ENCODE data around the gene SEMA4A. TPM values are rescaled to one million over a fixed set of nuclear protein-coding genes. Genes with fewer than 3 reads are reported as not detected.

Gene SEMA4A
- total and polyA plus RNA-seq, 3 donors from 2014 or later: 4.8 to 8.0 (median 7.7) TPM

DNA sequence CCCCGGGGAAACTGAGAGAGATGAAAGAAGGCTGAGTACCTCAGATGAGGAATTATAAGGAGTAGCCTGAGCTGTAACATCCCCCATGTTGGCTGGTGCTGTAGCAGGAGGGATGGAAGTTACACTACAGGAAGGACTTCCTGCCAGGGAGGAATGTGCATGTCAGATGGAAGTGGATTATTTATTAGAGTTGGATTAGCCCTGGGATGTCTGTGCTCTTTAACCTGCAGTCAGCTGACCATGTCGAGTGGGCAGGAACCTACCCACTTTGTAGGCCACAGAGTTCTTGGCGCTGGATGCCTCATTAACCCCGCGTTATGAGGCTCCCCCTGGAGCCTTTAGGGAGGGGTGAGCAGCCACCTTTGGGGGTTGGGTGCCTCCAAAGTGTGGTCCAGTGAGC, 757 bp upstream of the SEMA4A start:
- Histone ChIP-seq H3K4me1 (no peaks in the 10 kb centered on the region), H3K27ac (no peak overlapping the region), H3K4me3 (no peak overlapping the region), H3K9me3 (no peaks in the 10 kb centered on the region), H3K36me3 (ENCODE audit: low read depth, missing control alignments) (no peaks in the 10 kb centered on the region), H3K27me3 (no peaks in the 10 kb centered on the region)
- TF ChIP-seq, protein P1, sequence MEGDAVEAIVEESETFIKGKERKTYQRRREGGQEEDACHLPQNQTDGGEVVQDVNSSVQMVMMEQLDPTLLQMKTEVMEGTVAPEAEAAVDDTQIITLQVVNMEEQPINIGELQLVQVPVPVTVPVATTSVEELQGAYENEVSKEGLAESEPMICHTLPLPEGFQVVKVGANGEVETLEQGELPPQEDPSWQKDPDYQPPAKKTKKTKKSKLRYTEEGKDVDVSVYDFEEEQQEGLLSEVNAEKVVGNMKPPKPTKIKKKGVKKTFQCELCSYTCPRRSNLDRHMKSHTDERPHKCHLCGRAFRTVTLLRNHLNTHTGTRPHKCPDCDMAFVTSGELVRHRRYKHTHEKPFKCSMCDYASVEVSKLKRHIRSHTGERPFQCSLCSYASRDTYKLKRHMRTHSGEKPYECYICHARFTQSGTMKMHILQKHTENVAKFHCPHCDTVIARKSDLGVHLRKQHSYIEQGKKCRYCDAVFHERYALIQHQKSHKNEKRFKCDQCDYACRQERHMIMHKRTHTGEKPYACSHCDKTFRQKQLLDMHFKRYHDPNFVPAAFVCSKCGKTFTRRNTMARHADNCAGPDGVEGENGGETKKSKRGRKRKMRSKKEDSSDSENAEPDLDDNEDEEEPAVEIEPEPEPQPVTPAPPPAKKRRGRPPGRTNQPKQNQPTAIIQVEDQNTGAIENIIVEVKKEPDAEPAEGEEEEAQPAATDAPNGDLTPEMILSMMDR (IDR thresholded peaks at IDR 0.05): no peak
- TF ChIP-seq POLR2A (IDR thresholded peaks at IDR 0.05): no peak
- DNase-seq: no peak
- 55 to 58% methylated on average over 5 of the region's 5 CpGs for WGBS, 2 donors
- intact Hi-C loops (cut with DNase I; ENCODE audit: low total_unique reads): no loop called here

DNA sequence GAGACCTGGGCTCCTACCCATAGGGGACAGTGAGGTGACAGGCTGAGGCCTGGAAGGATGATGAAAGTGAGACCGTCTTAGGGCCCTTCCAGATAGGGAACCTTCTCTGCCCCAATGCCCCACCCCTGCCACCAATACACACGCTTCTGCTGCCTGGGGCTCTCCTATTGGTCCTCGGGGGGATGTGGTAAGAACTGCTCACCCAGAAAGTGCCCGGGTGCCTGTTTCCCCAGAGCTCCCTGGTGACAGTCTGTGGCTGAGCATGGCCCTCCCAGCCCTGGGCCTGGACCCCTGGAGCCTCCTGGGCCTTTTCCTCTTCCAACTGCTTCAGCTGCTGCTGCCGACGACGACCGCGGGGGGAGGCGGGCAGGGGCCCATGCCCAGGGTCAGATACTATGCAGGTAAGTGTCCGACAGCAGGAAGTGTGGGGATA, 948 bp downstream of the SEMA4A start:
- no peak for DNase-seq

DNA sequence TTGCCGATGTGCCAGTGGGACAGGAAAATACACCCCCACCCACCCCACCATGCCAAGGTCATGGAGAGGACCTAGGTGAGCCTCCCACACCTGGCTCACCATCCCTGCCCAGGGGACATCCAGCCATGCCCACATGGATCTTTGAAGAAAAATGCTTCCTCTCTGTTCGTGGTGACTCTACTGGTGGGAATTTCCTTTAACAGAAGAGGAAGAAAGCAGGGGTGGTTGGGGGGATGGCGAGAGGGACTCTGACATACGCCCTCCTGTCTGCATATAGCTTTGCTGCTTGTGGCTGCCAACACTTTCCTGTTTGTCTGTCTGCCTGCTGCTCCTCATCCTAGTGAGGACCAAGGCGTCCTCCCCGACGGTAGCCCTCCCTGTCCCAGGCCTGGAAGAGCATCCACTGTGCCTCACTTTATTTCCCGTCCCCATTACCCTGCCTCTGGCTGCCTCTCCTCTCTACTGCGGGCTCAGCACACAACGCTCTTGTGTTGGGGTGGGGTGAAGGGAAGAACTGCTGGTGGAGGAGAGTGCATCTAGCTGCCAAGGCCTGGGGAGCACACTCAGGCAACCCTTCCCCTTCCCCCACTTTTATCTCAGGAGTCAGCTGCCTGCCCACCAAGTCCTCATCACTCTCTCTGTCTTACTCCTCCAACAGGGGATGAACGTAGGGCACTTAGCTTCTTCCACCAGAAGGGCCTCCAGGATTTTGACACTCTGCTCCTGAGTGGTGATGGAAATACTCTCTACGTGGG, 2.5 kb downstream of the SEMA4A start:
- intact Hi-C loops (cut with DNase I; ENCODE audit: low total_unique reads): no loop called here
- Histone ChIP-seq H3K27ac (no peak overlapping the region), H3K9me3 (no peaks in the 10 kb centered on the region), H3K4me1 (peaks cover 7% of the 10 kb centered on the region), H3K4me3 (no peak overlapping the region), H3K36me3 (ENCODE audit: low read depth, missing control alignments) (no peaks in the 10 kb centered on the region), H3K27me3 (no peaks in the 10 kb centered on the region)
- DNase-seq: no peak
- WGBS, 2 donors: 63 to 76% methylated on average over 12 of the region's 12 CpGs
- no peak for TF ChIP-seq POLR2A (IDR thresholded peaks at IDR 0.05)
- TF ChIP-seq, protein P1 (IDR thresholded peaks at IDR 0.05): no peak

More for the DNA sequence above, 948 bp downstream of the SEMA4A start:
- no peak overlapping the region for H3K4me3 ChIP-seq
- TF ChIP-seq, protein P1 (IDR thresholded peaks at IDR 0.05): no peak
- no peak for TF ChIP-seq POLR2A (IDR thresholded peaks at IDR 0.05)
- H3K27me3 ChIP-seq: no peaks in the 10 kb centered on the region
- H3K4me1 ChIP-seq: no peaks in the 10 kb centered on the region
- no peaks in the 10 kb centered on the region for H3K36me3 ChIP-seq (ENCODE audit: low read depth, missing control alignments)
- H3K27ac ChIP-seq: no peak overlapping the region
- WGBS, 2 donors: 91 to 100% methylated on average over 3 to 11 of the region's 11 CpGs
- no peaks in the 10 kb centered on the region for H3K9me3 ChIP-seq
- intact Hi-C loops (cut with DNase I; ENCODE audit: low total_unique reads): no loop called here

DNA sequence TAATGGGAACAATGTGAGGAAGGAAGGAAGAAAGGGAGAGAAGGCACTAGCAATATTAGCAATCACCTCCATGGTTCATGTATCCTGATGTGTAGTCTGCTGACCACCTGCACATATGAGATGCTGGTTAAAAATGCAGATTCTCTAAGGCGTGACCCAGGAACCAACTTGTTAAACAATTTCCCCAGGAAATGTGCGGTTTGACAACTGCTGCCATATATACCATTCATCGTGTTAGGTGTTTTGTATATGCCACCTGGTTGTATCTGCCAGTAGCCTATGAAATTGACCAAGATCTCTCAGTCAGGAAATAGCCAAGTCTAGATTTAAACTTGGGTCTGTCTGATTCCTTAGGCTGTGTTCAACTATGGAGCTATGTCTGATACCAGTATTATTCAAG, 4.1 kb downstream of the SEMA4A start:
- Histone ChIP-seq H3K4me3 (no peak overlapping the region), H3K27me3 (no peaks in the 10 kb centered on the region), H3K4me1 (peaks cover 12% of the 10 kb centered on the region), H3K36me3 (ENCODE audit: low read depth, missing control alignments) (no peaks in the 10 kb centered on the region), H3K9me3 (no peaks in the 10 kb centered on the region), H3K27ac (no peak overlapping the region)
- WGBS, 2 donors: 90 to 93% methylated on average over 3 of the region's 3 CpGs
- intact Hi-C loops (cut with DNase I; ENCODE audit: low total_unique reads): no loop called here
- TF ChIP-seq, protein P1 (IDR thresholded peaks at IDR 0.05): no peak
- TF ChIP-seq POLR2A (IDR thresholded peaks at IDR 0.05): no peak
- no peak for DNase-seq

DNA sequence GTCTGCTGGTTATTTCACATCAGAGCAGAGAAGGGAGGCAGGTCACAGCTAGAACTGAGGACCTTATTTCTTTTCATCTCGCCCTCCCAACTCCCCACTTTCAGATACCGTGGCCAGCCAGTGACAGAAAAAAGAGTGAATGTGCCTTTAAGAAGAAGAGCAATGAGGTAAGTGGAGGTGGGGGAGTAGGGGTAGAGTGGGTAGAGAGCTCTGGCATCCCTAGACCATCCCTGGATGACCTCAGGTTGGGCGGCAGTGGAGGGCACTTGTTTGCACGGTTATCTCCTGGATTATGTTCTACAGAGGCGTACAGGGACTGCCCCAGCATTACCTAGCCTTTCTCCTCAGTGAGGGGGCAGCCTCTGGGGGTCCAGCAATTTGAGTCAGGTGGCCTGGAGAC, 4.6 kb downstream of the SEMA4A start:
- Histone ChIP-seq H3K36me3 (ENCODE audit: low read depth, missing control alignments) (no peaks in the 10 kb centered on the region), H3K4me1 (peaks cover 16% of the 10 kb centered on the region), H3K27me3 (no peaks in the 10 kb centered on the region), H3K27ac (no peak overlapping the region), H3K9me3 (no peaks in the 10 kb centered on the region), H3K4me3 (no peak overlapping the region)
- TF ChIP-seq, protein P1 (IDR thresholded peaks at IDR 0.05): no peak
- 70 to 84% methylated on average over 5 of the region's 5 CpGs for WGBS, 2 donors
- no peak for DNase-seq
- intact Hi-C loops (cut with DNase I; ENCODE audit: low total_unique reads): no loop called here
